Fibroblast of the aortic adventitia (primary cell): ENCODE measurements around the gene DGKD. TPM values are rescaled to one million over a fixed set of nuclear protein-coding genes. Genes with fewer than 3 reads are reported as not detected.

ENCODE experiments used
- DNase-seq: peaks from one replicate; pipeline ENCODE4 v3.0.0-alpha.2; 2010; ENCODE audit warnings: low read depth
- H3K4me3 ChIP-seq: 2 replicates; pipeline ENCODE4 v1.5.1; 2011; ENCODE audit warnings: low read depth, mild to moderate bottlenecking, control low read depth, low read length, moderate library complexity
- CTCF ChIP-seq: IDR thresholded peaks from 2 replicates; pipeline ENCODE4 v1.5.1; 2011; ENCODE audit warnings: mild to moderate bottlenecking, low read length, control low read depth, inconsistent platforms; ENCODE audit not compliant: insufficient read depth
- total RNA-seq: library from RNA; depleted of rRNA; stranded (reverse); fragments of >200 nt; gene quantifications from 2 replicates; pipeline ENCODE4 v1.2.3, GENCODE V29; 2012; ENCODE audit warnings: low replicate concordance

Gene DGKD
- total RNA-seq, 1 donor, result 4.1 TPM

- no peak for DNase-seq
- no peak for TF ChIP-seq CTCF
These were observed 16.2 kb upstream of the DGKD start for GRCh38 chr2:233338046-233338445.

GRCh38 chr2:233338812-233339368 lies 15.4 kb upstream of the DGKD start:
- no peak for DNase-seq

More at GRCh38 chr2:233338046-233338445, 16.2 kb upstream of the DGKD start:
- H3K4me3 ChIP-seq, result no peak overlapping the region

GRCh38 chr2:233339427-233339826 lies 14.9 kb upstream of the DGKD start:
- H3K4me3 ChIP-seq, result no peak overlapping the region
- no peak for DNase-seq
- no peak for TF ChIP-seq CTCF

More at GRCh38 chr2:233338812-233339368, 15.4 kb upstream of the DGKD start:
- H3K4me3 ChIP-seq, result no peak overlapping the region
- no peak for TF ChIP-seq CTCF

GRCh38 chr2:233341296-233341695 lies 13.0 kb upstream of the DGKD start:
- DNase-seq, result no peak
- no peak overlapping the region for H3K4me3 ChIP-seq
- no peak for TF ChIP-seq CTCF

GRCh38 chr2:233342301-233342700 lies 12.0 kb upstream of the DGKD start:
- no peak for TF ChIP-seq CTCF
- DNase-seq, result no peak
- H3K4me3 ChIP-seq, result no peak overlapping the region

GRCh38 chr2:233343171-233343705 lies 11.1 kb upstream of the DGKD start:
- no peak for DNase-seq
- H3K4me3 ChIP-seq, result no peak overlapping the region
- no peak for TF ChIP-seq CTCF

- DNase-seq, result no peak
- no peak overlapping the region for H3K4me3 ChIP-seq
- no peak for TF ChIP-seq CTCF
These were observed 7.9 kb upstream of the DGKD start for GRCh38 chr2:233346376-233346775.
